Measurements from ENCODE around the gene CKAP2L.

CKAP2L gene

DNA sequence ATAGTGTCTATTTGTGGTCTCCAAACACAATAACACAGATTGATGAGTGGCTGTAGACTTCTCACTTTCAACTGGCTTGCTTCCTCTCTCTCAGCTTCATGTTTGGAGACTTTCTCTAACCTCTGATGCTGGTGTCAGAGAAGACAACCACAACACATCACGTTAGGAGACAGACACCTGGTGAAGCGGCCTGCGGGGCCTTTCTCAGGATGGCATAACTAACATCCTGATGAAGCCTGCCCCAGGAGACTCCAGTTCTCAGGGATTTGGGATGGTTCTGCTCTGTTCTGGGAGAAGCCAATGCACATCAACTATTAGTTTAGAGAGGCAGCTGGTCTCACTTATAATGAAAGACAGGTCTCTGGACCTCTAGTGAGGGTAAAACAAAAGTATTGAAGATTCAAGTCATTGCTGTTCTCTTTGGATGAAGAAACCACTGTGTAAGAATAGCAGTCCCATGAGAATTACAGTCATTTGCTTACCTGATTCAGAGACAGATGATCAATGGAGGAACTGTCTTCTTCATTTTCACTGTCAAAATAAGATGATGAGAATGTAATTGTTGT is 17.9 kb upstream of the CKAP2L start:
- Histone ChIP-seq H3K4me1 (ENCODE audit: control insufficient read depth, insufficient read depth, low read length) (peaks cover 7% of the 10 kb centered on the region), H3K27ac (ENCODE audit: insufficient read depth, low read depth, low read length, poor library complexity, severe bottlenecking) (no peak overlapping the region), H3K36me3 (ENCODE audit: control insufficient read depth, insufficient read depth, low read length) (no peaks in the 10 kb centered on the region), H3K9me3 (ENCODE audit: control insufficient read depth, low read length) (no peaks in the 10 kb centered on the region), H3K4me3 (ENCODE audit: insufficient read depth, low read depth, low read length) (no peak overlapping the region), H3K27me3 (ENCODE audit: control insufficient read depth, insufficient read depth, low read length, poor library complexity, severe bottlenecking) (no peaks in the 10 kb centered on the region)
- WGBS, 2 experiments: 80 to 85% methylated on average over 3 of the region's 3 CpGs

DNA sequence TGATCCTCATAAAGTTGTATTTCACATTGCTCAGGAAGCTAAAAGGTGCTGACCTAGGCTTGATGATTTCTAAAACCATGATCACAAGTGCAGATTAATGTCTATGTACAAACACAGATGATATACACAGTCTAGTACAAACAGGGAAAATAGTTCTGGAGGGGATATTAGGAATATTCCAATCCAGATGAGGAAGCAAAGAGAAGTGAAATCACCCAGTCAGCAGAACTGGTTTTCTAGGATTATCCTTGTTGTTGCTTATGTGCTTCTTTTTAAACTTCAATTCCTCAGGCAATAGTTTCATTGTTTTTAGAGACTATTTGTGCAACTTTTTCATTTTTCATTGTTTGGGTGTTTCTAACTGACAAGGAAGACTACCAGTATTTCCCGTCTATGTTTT is 15.2 kb upstream of the CKAP2L start:
- WGBS, 2 experiments: 100% methylated on average over 1 of the region's 1 CpG; no CpG with 5 or more reads in 1 of the 2 experiments

DNA sequence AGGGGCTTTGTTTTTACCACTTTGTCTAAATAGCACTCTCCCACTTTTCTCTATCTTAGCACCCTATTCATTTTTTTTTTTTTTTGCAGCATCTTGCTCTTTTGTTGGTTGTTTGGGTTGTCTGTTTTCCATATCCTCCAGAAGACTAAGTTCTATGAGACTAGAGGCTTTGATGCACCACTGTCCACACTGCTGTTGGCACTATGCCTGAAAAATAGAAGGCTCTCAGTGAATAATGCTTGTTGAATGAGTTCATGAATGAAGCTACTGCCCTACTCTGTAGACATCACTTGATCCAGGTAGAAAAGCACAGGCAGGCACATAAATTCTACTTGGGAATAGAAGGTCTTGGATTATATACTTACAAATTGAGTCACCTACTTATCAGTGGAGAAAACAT is 12.6 kb upstream of the CKAP2L start:
- Histone ChIP-seq H3K9me3 (ENCODE audit: control insufficient read depth, low read length) (no peaks in the 10 kb centered on the region), H3K27ac (ENCODE audit: insufficient read depth, low read depth, low read length, poor library complexity, severe bottlenecking) (no peak overlapping the region), H3K27me3 (ENCODE audit: control insufficient read depth, insufficient read depth, low read length, poor library complexity, severe bottlenecking) (no peaks in the 10 kb centered on the region), H3K4me3 (ENCODE audit: insufficient read depth, low read depth, low read length) (no peak overlapping the region), H3K36me3 (ENCODE audit: control insufficient read depth, insufficient read depth, low read length) (no peaks in the 10 kb centered on the region), H3K4me1 (ENCODE audit: control insufficient read depth, insufficient read depth, low read length) (no peaks in the 10 kb centered on the region)

More for the DNA sequence above, 15.2 kb upstream of the CKAP2L start:
- H3K36me3 ChIP-seq (ENCODE audit: control insufficient read depth, insufficient read depth, low read length): no peaks in the 10 kb centered on the region
- no peaks in the 10 kb centered on the region for H3K9me3 ChIP-seq (ENCODE audit: control insufficient read depth, low read length)
- no peaks in the 10 kb centered on the region for H3K27me3 ChIP-seq (ENCODE audit: control insufficient read depth, insufficient read depth, low read length, poor library complexity, severe bottlenecking)
- H3K4me1 ChIP-seq (ENCODE audit: control insufficient read depth, insufficient read depth, low read length): peaks cover 5% of the 10 kb centered on the region
- H3K4me3 ChIP-seq (ENCODE audit: insufficient read depth, low read depth, low read length): no peak overlapping the region
- H3K27ac ChIP-seq (ENCODE audit: insufficient read depth, low read depth, low read length, poor library complexity, severe bottlenecking): no peak overlapping the region

DNA sequence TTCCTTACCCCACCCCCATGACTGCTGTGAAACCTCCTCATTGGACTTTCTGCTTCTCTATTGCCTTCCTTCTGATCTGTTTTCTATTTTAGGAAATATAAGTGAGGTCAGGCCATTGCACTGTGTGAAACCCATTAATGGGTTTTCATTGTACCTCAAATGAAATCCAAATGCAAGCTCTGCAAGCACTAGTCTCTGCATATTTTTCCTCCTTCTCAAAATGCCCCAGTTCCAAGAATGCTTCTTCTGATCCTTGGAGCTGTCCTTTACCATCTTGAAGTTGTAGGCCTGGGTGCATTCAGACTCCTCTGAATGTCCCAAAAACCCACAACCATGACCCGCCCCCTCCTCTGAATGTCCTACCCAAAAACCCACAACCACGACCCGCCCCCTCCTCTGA is 11.7 kb upstream of the CKAP2L start:
- no peak overlapping the region for H3K4me3 ChIP-seq (ENCODE audit: insufficient read depth, low read depth, low read length)

GRCh38 chr2:112774536-112775285 is 10.3 kb upstream of the CKAP2L start:
- WGBS, 2 experiments: 96 to 97% methylated on average over 3 of the region's 3 CpGs

More for the DNA sequence above, 11.7 kb upstream of the CKAP2L start:
- no peaks in the 10 kb centered on the region for H3K4me1 ChIP-seq (ENCODE audit: control insufficient read depth, insufficient read depth, low read length)
- H3K27me3 ChIP-seq (ENCODE audit: control insufficient read depth, insufficient read depth, low read length, poor library complexity, severe bottlenecking): no peaks in the 10 kb centered on the region
- WGBS, 2 experiments: 83% methylated on average over 1 of the region's 3 CpGs; no CpG with 5 or more reads in 1 of the 2 experiments
- H3K9me3 ChIP-seq (ENCODE audit: control insufficient read depth, low read length): no peaks in the 10 kb centered on the region
- H3K27ac ChIP-seq (ENCODE audit: insufficient read depth, low read depth, low read length, poor library complexity, severe bottlenecking): no peak overlapping the region
- no peaks in the 10 kb centered on the region for H3K36me3 ChIP-seq (ENCODE audit: control insufficient read depth, insufficient read depth, low read length)

DNA sequence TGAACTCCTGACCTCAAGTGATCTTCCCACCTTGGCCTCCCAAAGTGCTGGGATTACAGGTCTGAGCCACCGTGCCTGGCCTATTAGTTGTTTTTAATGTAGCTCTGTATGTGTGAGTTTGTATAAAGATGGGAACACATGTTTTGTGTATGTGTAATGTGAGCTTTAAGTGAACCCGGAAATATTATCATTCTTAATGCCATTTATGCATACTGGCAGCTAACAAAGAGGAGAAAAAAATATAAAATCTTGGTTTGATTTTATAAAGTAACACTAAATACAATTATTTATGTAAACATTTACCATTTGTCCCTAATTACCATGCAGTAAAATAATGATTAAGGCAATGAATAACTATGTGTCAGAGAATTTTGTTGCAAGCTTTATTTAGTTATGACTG is 9.1 kb upstream of the CKAP2L start:
- H3K27me3 ChIP-seq (ENCODE audit: control insufficient read depth, insufficient read depth, low read length, poor library complexity, severe bottlenecking): no peaks in the 10 kb centered on the region
- H3K36me3 ChIP-seq (ENCODE audit: control insufficient read depth, insufficient read depth, low read length): no peaks in the 10 kb centered on the region
- no peaks in the 10 kb centered on the region for H3K4me1 ChIP-seq (ENCODE audit: control insufficient read depth, insufficient read depth, low read length)
- no peak overlapping the region for H3K27ac ChIP-seq (ENCODE audit: insufficient read depth, low read depth, low read length, poor library complexity, severe bottlenecking)
- H3K9me3 ChIP-seq (ENCODE audit: control insufficient read depth, low read length): no peaks in the 10 kb centered on the region
- no peak overlapping the region for H3K4me3 ChIP-seq (ENCODE audit: insufficient read depth, low read depth, low read length)
- 88% methylated on average over 1 to 2 of the region's 2 CpGs for WGBS, 2 experiments

More at GRCh38 chr2:112774536-112775285, 10.3 kb upstream of the CKAP2L start:
- no peaks in the 10 kb centered on the region for H3K27me3 ChIP-seq (ENCODE audit: control insufficient read depth, insufficient read depth, low read length, poor library complexity, severe bottlenecking)
- no peaks in the 10 kb centered on the region for H3K36me3 ChIP-seq (ENCODE audit: control insufficient read depth, insufficient read depth, low read length)
- H3K4me1 ChIP-seq (ENCODE audit: control insufficient read depth, insufficient read depth, low read length): no peaks in the 10 kb centered on the region
- no peak overlapping the region for H3K4me3 ChIP-seq (ENCODE audit: insufficient read depth, low read depth, low read length)
- no peaks in the 10 kb centered on the region for H3K9me3 ChIP-seq (ENCODE audit: control insufficient read depth, low read length)
- H3K27ac ChIP-seq (ENCODE audit: insufficient read depth, low read depth, low read length, poor library complexity, severe bottlenecking): no peak overlapping the region

DNA sequence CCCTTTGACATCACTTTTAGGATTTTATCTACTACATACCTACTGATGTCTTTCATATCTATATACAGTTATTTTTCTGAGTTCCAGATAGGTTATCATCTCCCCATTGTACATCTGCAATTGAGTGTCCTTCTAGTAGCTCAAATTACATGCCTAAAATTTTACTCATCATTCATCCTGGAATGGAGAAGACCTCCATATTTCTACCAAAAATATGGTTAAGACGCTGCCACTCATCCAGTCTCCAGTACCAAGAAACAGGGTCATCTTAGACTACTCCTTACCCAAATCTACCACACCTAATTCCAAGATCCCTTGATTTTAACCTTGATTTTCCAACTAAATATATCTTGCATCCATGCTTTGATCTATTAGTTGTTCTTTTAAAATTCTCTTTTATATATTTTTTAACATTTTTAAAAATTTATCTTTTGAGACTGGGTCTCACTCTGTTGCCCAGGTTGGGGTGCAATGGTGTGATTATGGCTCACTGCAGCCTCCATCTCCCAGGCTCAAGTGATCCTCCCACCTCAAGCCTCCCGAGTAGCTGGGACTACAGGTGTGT is 8.6 kb upstream of the CKAP2L start:
- 81 to 91% methylated on average over 2 of the region's 2 CpGs for WGBS, 2 experiments
- no peak overlapping the region for H3K27ac ChIP-seq (ENCODE audit: insufficient read depth, low read depth, low read length, poor library complexity, severe bottlenecking)
- no peaks in the 10 kb centered on the region for H3K27me3 ChIP-seq (ENCODE audit: control insufficient read depth, insufficient read depth, low read length, poor library complexity, severe bottlenecking)
- H3K36me3 ChIP-seq (ENCODE audit: control insufficient read depth, insufficient read depth, low read length): no peaks in the 10 kb centered on the region
- H3K4me1 ChIP-seq (ENCODE audit: control insufficient read depth, insufficient read depth, low read length): no peaks in the 10 kb centered on the region
- H3K4me3 ChIP-seq (ENCODE audit: insufficient read depth, low read depth, low read length): no peak overlapping the region
- no peaks in the 10 kb centered on the region for H3K9me3 ChIP-seq (ENCODE audit: control insufficient read depth, low read length)

- Histone ChIP-seq H3K27me3 (ENCODE audit: control insufficient read depth, insufficient read depth, low read length, poor library complexity, severe bottlenecking) (no peaks in the 10 kb centered on the region), H3K4me3 (ENCODE audit: insufficient read depth, low read depth, low read length) (no peak overlapping the region), H3K36me3 (ENCODE audit: control insufficient read depth, insufficient read depth, low read length) (no peaks in the 10 kb centered on the region), H3K4me1 (ENCODE audit: control insufficient read depth, insufficient read depth, low read length) (no peaks in the 10 kb centered on the region), H3K27ac (ENCODE audit: insufficient read depth, low read depth, low read length, poor library complexity, severe bottlenecking) (no peak overlapping the region), H3K9me3 (ENCODE audit: control insufficient read depth, low read length) (no peaks in the 10 kb centered on the region)
- 86 to 91% methylated on average over 4 of the region's 4 CpGs for WGBS, 2 experiments
Measured at GRCh38 chr2:112772322-112772721, 7.9 kb upstream of the CKAP2L start.

- H3K9me3 ChIP-seq (ENCODE audit: control insufficient read depth, low read length): no peaks in the 10 kb centered on the region
- H3K27me3 ChIP-seq (ENCODE audit: control insufficient read depth, insufficient read depth, low read length, poor library complexity, severe bottlenecking): no peaks in the 10 kb centered on the region
- 91 to 94% methylated on average over 1 of the region's 1 CpG for WGBS, 2 experiments
Measured at GRCh38 chr2:112768432-112768831, 4.0 kb upstream of the CKAP2L start.

DNA sequence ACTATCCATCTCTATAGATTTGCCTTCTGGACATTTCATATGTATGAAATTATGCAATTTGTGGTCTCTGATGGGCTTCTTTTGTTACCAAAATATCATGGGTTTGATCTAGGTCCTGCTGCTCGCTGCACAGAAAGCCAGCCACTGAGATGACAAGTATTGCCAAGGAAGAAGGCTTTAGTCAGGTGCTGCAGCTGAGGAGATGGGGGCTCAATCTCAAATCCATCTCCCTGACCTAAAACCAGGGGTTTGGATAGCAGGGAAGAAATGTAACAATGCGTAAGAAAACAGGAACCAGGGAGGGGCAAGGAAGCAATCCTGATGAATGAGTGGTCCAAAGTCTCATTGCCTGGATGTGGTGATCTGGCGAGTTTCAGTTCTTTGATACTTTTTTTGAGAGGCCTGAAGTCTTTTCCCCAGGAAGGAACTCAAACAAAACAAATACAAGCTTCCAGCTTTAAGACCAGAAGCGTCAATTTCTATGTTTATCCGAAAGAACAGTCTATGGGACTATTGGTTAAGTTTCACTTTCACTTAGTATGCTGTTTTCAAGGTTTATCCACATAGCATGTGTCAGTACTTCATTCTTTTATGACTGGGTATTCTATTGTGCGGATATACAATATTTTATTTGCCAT is 3.4 kb upstream of the CKAP2L start:
- no peak overlapping the region for H3K4me3 ChIP-seq (ENCODE audit: insufficient read depth, low read depth, low read length)

More at GRCh38 chr2:112768432-112768831, 4.0 kb upstream of the CKAP2L start:
- no peaks in the 10 kb centered on the region for H3K36me3 ChIP-seq (ENCODE audit: control insufficient read depth, insufficient read depth, low read length)
- H3K27ac ChIP-seq (ENCODE audit: insufficient read depth, low read depth, low read length, poor library complexity, severe bottlenecking): no peak overlapping the region
- H3K4me3 ChIP-seq (ENCODE audit: insufficient read depth, low read depth, low read length): no peak overlapping the region
- H3K4me1 ChIP-seq (ENCODE audit: control insufficient read depth, insufficient read depth, low read length): peaks cover under 1% of the 10 kb centered on the region

More for the DNA sequence above, 3.4 kb upstream of the CKAP2L start:
- Histone ChIP-seq H3K36me3 (ENCODE audit: control insufficient read depth, insufficient read depth, low read length) (no peaks in the 10 kb centered on the region), H3K4me1 (ENCODE audit: control insufficient read depth, insufficient read depth, low read length) (peaks cover 7% of the 10 kb centered on the region), H3K27me3 (ENCODE audit: control insufficient read depth, insufficient read depth, low read length, poor library complexity, severe bottlenecking) (no peaks in the 10 kb centered on the region), H3K9me3 (ENCODE audit: control insufficient read depth, low read length) (no peaks in the 10 kb centered on the region), H3K27ac (ENCODE audit: insufficient read depth, low read depth, low read length, poor library complexity, severe bottlenecking) (no peak overlapping the region)
- 92 to 93% methylated on average over 5 to 6 of the region's 6 CpGs for WGBS, 2 experiments
